GM10847 (cell line): ENCODE data around the gene DBF4B.

Experiments used
- POLR2A ChIP-seq: IDR thresholded peaks from 2 replicates; pipeline ENCODE4 v1.6.1; 2011; ENCODE audit not compliant: insufficient read length; ENCODE audit errors: extremely low read depth

The DBF4B gene

DNA sequence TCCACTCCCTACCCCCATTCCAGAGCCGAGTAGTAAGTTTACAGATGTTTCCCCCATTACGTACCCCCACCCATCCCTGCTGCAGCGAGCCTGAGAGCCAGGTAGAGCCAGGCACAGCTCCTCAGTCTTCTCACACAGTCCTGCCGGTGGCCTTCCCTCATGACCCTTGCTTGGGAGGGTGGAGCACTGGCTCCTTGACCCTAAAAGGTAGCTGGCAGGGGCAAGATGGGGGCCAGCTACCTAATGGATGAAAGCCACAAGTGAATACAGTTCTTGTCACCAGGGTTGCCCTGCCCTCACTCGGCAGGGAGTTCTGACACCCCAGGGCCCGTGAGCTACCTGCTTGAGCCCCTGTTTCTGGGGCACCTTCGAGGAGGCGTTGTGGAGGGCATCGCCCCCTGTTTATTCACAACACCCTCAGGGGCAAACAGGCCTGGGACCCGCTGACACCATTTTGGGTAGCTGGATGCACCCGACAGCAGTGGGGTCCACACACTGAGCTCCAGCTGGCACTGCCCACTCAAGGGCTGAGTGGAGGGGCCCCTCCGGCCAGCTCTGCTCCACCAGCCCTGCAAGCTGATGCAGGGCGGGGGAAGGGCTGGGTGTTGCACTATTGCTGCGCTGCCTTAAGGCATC, 72.5 kb downstream of the DBF4B start:
- no peak for TF ChIP-seq POLR2A

- TF ChIP-seq POLR2A: no peak
Measured at GRCh38 chr17:44781551-44782325, 73.3 kb downstream of the DBF4B start.

GRCh38 chr17:44782326-44782850, 73.9 kb downstream of the DBF4B start:
- TF ChIP-seq POLR2A: no peak

GRCh38 chr17:44785921-44786320, 77.5 kb downstream of the DBF4B start:
- TF ChIP-seq POLR2A: no peak

DNA sequence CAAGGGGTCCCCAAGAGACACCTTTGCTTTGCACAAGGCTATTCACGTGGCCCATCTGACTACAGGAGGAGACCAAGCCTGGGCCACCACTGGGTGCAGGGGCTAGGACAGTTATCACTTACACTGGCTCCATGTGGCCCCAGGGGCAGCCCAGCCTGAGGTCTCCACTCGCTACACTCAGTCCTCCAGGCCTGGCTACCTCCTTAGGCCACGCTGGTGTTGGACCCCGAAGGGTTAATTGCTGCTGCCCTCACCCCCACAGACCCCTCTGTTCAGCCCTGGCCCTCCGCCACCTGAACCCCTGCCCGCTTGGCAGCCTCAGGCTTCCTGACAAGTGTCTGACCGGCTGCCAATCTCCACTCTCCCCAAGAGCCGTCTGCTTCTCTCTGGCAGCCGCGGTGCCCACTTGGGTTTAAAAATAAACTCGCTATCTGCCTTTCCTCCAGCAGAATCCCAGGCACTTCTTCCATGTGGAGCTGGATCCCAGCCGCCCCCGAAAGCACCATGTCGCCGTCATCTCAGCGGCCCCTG, 78.2 kb downstream of the DBF4B start:
- TF ChIP-seq POLR2A: no peak

DNA sequence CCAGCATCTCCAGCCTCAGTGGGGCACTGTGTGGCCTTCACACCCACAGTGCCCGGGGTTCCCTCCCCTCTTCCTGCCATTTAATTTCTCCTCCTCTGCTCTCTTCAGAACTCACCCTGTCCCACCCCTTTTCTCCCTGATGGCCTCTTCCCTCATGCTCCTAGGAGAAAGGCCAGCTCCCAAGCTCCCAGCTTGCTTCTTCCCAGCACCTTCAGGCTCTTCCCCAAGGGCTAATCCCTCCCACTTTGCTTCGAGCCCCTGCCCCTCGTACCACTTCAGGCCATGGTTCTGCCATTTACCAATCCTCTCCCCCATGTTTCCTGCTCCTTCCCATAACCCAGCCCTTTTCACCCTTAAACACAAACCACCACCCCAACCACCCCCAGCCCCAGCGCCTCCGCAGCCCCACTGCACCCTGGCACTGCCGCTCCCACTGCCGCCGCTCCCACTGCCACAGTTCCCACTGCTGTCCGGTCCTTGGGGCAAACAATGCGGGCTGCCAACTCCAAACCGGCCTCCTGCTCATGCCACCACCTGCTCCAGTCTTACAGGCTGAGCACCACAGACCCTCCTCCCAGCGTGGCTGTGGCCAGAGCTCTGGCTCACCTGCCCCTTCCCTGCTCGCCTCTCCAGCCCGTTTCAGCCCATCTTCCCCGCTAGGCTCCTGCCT, 78.9 kb downstream of the DBF4B start:
- no peak for TF ChIP-seq POLR2A

DNA sequence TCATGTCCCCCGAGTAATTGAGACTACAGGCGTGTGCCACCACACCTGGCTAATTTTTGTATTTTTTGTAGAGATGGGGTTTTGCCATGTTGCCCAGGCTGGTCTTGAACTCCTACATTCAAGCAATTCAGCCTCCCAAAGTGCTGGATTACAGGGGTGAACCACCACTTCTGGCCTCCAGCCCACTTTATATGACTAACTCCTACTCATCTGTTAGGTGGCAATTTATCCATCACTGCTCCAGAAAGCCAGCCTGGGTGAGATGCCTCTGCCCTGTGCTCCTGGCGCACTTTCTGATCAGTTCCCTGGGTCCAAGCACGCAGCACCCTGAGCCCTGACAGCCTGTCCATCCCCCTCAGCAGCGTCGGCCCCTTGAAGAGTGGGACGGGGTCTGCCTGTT, 79.7 kb downstream of the DBF4B start:
- no peak for TF ChIP-seq POLR2A

DNA sequence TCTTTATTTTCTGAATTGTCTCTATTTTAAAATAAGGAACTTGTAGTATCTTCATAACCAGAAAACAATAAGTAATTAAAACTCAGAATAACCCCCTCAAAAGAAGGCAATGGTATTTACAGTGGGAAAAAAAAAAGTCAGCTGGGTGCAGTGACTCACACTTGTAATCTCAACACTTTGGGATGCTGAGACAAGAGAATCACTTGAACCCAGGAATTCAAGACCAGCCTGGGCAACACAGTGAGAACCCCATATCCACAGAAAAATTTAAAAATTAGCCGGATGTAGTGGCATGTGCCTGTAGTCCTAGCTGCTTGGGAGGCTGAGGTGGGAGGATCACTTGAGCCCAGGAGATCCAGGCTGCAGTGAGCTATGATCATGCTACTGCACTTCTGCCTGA, 83.8 kb downstream of the DBF4B start:
- TF ChIP-seq POLR2A: no peak

GRCh38 chr17:44793885-44794842, 85.7 kb downstream of the DBF4B start:
- TF ChIP-seq POLR2A: no peak

DNA sequence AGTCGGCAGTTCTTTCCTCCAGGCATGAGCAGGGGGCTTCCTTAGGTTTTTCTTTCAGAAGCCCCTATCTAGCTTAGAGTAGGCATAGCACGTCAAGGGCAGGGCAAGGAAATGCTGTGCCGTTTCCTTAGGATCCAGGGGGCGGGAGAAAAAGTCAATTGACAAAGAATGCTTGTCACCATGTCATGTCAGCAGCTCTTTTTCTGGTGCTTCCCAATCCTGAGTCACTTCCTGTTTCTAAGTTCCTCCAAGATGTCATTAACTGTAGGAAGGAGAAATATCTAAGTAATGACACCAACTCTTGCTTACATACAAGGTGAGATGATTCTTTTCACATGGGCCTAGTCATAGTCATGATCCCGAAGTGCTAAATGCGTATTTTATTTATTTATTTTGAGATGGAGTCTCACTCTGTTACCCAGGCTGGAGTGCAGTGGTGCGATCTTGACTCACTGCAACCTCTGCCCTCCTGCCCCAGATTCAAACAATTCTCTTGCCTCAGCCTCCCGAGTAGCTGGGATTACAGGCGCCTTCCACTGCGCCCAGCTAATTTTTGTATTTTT, 86.5 kb downstream of the DBF4B start:
- no peak for TF ChIP-seq POLR2A

GRCh38 chr17:44795421-44795820, 87.0 kb downstream of the DBF4B start:
- no peak for TF ChIP-seq POLR2A

GRCh38 chr17:44795928-44796327, 87.5 kb downstream of the DBF4B start:
- TF ChIP-seq POLR2A: no peak

GRCh38 chr17:44796731-44797130, 88.3 kb downstream of the DBF4B start:
- TF ChIP-seq POLR2A: no peak

DNA sequence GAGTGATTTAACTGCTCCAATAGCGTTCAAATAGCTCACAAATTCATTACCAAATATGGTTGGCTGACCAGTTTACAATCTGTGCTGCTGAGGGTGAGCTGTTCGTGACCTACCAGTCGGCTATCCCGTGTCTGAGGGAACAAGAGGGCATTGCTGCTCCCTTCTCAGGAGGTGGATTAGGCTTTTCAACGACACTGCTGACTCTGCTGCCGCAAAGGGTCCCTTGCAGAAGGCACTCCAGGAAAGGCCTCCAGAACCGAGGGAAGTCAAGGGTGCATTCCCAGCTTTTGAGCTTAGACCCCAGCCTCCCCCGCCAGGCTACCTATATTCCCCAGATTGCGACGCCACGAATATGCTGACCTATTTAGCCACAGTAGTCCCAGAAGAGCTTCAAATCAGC, 89.3 kb downstream of the DBF4B start:
- TF ChIP-seq POLR2A: no peak
